HG03457 (cell line): ENCODE measurements around the gene HTR1D.

Experiments used
- ATAC-seq: cut with Tn5 transposase; IDR thresholded peaks from one replicate; pipeline ENCODE4 v1.9.1; 2021; ENCODE audit warnings: moderate number of reproducible peaks; ENCODE audit not compliant: unreplicated experiment

The HTR1D gene

DNA sequence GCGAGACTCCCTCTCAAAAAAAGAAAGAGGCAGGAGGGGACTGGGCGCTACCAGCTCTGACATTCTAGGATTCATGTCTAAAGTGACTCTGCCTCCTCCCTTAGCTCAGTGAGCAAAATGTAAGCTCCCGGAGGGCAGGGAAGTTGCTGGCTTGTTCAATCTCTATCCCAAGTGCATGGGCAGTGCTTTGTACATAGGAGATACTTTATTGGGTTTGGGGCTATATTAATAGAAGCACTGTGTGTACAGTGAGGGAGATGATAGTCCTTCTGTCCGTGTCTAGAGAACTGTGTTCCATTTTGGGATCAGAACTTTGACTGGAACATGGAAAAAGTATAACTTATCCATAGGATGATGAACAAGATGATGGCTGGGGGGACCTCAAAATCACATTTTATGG, 31.9 kb downstream of the HTR1D start:
- no peak for ATAC-seq

DNA sequence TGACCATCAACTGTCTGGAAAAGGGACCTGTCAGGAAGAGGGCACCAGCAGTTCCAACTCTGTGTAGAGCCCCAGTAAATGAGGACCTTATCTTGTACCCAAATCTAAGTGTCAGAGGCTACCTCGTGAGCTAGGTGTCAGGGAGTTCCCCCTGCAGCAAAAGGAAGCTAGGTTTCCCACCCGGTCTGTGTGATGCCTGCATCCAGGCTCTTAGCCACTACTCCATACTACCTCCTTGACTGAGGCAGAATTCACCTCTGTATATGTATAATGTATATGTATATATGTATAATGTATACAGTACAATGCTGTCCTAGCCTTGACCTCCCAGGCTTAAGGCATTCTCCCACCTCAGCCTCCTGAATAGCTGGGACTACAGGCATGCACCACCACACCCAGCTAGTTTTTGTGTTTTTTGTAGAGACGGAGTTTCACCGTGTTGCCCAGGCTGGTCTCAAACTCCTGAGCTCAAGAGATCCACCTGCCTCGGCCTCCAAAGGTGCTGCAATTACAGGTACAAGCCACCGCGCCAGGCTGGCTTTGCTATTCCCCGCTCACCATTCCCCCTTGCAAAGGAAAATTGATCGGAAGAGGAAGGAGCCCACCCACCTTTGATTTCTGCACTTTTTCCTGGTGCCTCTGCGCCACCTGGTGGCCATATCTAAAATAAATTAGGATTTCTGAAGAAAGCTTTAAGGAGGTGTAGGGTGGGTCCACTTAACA, 32.9 kb downstream of the HTR1D start:
- no peak for ATAC-seq

DNA sequence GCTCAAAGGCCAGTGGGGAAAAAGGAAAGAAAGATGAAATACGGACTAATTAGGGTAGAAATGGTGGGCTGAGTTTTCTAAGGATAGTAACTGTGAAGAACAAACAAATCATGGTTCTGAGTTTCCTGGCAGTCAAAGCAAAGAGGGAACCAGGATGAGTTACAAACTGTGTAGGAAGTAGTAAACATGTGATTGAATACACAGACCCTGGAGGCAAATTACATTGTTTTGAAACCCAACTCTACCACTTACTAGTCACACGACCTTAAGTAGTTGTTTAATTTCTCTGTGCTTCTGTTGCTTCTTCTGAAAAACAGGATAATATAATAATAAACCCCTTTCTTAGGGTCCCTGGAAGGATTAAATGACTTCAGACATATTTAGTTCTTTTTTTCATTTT, 37.4 kb downstream of the HTR1D start:
- ATAC-seq: no peak

DNA sequence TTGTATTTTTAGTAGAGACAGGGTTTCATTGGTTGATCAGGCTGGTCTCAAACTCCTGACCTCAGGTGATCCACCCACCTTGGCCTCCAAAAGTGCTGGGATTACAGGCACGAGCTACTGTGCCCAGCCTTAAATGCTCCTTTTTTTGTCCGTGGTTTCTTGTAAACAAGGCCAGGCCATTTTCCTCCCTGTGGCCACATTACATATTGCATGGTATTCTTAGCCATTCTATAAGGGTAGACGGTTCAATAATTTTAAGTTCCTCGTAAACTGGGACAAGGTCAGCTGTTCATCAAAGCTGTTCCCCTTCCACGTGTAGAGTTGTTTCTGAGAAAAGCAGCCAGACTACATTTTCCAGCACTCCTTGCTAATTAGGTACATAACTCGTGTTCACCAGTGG, 38.4 kb downstream of the HTR1D start:
- no peak for ATAC-seq

DNA sequence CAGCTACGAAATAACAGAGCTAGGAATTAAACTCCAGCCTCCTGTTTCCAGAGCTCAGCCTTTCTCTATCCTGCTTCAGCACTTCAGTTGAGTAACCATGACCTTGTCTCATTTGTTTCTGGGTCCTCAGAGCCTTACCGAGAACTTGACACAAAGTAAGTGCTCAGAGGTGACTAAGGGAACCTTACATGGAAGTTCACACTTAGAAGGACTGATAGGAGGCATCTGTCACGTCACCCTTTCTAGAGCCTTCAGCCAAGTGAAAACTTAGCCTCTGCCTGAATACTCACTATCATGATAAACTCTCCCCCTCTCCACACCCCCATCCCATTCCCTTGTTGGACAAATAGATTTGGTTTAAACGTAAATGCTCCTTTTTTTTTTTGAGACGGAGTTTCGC, 38.9 kb downstream of the HTR1D start:
- ATAC-seq: no peak

DNA sequence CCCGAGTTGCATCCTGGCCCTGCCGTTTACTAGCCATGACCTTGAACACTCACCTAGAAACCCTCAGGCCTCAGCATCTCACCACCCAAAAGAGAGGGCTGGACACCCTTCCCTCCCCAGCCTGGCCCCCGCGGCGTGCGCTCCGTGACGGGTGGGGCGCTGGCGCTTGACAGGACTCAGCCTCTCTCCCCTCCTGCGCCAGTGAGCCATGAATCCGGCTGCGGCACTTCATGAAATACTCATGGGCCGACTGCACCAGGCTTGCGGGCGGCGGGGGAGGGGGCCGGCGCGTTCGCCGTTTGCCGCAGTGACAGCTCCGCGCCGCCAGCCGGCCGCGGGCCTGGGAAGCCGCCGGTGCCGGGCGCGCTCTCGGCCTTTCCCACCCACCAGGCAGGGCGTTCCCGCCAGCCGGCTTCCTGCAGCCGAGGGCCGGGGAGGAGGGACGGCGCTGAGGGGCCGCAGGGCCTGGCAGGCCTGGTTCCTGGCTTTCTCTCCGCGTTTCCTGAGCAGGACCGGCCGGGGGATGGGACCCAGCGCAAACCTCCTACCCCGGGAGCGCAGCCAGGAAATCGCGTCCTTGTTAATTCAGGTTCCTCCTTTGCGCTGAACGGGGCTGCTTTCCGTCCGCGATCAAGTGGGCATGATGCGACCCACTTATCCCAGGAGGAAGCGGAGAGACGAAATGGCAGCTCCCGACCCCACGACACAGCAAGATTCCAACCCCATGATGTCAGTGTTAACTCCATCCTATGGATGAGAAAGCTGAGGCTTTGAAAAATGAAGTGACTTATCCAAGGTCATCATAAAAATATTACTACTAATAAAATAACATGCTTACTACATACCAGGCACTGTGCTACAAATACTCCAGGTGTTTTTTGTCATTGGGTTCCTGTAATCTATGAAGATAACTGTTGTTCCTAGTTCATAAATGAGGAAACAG, 39.6 kb downstream of the HTR1D start:
- peak; percentile 70 for ATAC-seq

DNA sequence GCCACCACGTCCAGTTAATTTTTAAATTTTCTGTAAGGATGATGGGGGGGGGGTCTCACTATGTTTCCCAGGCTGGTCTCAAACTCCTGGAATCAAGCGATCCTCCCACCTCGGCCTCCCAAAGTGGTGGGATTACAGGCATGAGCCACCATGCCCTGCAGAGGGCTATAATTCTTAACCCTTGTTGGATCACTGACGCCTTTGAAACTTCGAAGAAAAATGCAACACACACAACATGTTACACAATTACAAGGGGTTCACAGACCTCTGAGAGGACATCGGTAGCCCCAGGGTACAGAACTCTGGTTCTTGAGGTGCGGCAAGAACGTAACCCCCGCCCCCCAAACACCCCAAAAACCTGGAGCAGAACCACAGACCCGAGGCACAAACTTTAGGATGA, 40.3 kb downstream of the HTR1D start:
- ATAC-seq: no peak

DNA sequence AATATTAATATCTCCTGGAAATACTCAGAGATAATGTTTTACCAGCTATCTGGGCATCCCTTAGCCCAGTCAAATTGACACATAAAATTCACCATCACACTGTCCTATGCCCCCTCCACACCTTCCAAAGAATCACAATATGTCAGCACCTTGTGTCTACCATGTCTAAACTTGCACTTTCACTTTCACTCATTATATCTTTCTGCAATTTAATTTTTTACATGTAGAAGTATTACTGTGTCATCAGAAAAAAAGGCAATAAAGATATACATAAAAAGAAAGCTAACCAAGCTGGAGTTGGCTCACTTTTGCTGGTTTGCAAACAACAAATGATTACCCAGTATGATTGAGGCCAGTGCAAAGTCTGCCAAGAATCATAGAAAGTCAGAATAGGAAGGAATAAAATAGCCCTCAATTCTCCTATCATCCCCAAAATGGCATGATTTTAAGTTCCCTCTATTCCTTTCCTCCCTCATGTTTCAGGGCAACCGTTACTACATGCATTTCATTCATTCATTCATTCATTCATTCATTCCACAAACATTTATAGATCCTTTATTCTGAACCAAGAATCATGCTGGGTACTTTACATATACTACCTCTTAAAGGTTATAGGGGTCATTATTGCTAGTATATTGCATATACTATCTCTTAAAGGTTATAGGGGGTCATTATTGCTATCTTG, 42.7 kb downstream of the HTR1D start:
- no peak for ATAC-seq

DNA sequence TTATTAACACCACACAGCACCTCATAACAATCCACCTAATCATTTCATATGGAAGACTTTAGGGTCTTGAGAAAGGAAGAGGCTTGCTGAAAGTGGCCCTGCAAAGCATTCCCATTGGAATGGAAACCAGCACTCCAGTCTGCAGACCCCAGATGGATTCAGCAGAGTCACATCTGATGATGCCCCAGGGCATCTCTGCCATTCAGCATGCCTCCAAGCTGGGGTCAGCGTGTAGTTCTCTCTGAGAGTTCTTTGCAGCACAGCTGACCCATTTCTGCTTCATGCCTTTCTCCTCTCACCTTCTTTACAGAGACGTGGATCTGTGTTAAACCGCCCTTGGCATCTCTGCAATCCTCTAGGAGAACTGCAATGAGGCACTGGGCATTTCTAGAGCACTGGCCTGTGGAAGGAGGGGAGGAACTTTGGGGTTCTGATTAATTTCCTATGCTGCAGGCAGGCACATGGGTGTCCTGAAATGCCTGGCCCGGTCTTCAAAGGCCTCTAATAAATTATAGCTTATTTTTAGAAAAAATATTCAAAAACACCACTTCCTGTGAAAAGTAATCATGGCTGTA, 46.0 kb downstream of the HTR1D start:
- ATAC-seq: no peak

DNA sequence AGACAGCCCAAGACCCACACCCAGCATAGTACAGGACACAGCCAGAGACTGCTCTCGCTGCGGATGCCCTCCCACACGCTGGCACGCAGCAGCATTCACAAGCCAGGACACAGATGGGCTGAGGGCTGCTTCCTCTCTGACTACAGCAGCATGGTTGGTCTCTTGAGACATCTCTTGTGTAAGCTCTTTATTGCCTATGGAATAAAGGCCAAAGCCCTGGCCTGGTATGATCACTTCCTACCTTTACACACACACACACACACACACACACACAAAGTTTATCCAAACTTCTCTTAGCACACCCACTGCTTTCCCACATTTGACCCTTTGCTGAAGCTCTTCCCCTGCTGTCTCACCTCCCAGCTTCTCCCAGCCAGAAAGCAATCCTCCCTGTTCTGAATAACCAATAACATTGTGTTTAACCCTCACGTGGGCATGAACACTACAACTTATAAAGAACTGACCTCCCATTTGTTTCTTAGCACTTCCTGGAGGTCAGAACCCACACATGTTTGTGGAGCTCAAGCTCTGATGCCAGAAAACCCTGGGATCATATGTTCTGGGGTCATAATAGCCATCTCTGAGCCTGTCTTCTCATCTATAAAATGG, 47.5 kb downstream of the HTR1D start:
- no peak for ATAC-seq

DNA sequence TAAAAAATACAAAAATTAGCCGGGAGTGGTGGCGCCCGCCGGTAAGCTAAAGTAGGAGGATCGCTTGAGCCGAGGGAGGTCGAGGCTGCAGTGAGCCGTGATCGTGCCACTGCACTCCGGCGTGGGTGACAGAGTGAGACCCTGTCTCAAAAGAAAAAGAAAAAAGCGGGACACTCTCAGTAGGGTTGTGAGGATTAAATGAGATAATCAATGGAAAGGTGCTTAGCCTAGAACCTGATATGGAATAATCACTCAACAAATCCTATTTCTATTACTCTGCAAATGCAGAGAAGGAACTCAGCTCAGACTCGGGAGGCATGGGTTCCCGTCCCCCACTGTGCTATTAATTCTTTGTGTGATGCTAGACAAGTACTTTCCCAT, 48.1 kb downstream of the HTR1D start:
- no peak for ATAC-seq

DNA sequence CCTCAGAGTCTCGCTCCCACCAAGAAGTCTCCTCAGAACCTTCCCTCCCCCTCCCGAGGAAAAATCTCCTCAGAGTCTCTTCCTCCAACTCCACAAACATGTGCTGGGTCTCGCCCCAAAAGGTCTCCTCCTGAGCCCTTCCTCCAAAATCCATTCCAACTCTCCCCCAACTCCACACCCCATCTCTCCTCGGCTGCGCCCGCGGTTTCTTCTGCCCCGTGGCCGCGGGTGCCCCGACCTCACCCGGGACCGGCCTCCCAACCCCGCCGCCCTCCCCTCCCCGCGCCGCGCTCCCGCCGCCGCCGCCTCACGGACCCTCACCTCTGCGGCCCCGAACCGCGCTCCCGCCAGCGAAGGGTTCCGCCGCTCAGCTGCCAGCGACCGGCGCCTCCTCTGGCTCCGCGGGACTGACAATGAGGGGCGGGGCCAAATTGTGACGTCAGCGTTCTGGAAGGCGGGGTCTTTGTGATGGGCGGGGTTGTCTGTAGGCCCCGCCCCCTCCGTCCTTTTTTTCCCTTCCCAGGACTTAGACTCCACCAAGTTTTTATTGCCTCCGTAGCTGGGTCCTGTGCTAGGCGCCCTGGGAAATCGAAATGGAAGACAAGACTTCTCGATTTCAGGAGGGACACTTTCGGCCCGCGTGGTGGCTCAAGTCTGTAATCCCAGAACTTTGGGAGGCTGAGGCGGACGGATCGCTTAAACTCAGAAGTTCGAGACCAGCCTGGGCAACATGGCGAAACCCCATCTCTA, 48.7 kb downstream of the HTR1D start, which contains the start of gene LUZP1:
Gene LUZP1 (minus strand): TSS at position 412 of the 750 bp plus-strand sequence.
- ATAC-seq: no peak

DNA sequence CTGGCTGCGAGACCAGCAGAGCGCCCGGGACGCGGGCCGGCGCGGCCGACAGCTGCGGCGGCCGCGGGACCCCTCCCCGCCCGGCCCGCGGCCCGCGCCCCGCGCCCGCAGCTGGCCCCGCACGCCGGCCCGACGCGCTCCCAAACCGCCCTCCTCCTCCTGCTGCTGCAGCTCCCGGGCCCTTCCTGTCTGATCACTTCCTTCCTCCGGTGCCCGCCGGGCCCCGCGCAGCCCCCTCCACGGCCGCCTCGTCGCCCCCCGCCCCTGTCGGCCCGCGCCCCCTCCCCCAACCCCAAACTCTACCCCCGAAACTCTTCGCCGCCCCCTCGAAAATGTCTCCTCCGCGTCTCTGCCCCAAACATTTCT, 49.2 kb downstream of the HTR1D start:
- ATAC-seq: no peak

DNA sequence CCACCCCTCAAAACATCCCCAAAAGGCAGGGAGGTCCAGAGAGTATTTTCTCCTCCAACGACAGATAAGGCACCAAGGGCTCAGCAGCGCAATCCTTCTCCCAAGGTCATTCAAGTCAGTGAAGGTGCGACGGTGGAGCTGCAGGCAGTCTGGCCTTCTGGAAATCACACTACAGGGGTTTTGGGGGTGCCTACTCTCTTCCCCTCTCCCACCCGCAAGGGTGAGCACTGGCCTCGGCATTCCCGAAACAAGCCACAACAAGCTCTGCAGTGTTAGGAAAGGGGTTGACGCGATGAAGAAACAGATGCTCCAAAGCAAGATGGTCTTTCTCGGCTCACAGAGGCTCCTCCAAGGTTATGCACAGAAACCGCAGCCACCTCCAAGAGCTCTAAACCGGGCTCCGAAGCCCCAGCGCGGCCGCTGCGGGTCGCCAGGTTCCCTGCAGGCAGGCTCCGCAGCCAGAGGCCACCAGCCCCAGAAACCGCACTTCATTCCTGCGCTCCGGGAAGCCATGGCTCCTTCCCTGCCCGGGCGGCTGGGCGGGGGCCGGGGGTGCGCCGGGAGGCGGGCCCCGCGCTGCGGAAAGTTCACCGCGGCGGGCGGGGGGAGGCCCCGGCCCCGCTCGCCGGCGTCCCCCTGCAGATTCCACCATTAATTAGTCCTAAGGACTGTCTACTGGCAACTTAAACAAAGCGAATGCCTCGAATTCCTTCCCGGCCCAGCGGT, 49.8 kb downstream of the HTR1D start:
- ATAC-seq: no peak

DNA sequence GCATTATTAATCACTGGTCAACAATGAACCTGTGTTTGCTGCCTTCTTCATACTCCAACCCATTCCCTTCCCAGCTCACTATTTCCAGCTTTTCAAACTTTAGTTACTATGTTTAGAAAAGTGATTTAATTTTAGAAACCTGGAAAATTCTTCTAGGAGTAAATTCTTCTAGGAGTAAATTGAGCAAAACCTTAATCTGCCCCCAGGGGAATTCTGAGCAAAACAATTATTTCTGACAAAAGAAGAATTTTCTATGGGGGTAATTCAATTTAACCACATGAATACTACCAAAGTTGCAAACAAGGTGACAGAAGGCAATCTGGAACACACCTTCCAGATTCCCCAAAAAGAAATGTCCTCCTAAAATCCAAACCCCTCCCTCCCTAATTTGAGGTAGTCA, 50.4 kb downstream of the HTR1D start:
- ATAC-seq: no peak

DNA sequence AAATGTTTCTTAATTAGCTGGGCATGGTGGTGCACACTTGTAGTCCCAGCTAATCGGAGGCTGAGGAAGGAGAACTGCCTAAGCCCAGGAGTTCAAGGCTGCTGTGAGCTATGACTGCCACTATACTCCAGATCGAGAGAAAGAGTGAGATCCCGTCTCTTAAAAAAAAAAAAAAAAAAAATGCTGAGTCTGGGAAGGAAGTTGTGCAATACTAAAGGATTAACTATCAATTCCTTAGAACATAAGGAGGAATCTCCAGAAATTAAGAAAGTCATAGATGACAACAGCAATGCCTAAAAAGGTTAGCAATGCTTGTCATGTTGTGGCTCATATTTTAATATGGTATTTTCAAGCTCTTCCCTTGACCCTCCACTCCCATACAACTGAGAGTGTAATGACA, 53.9 kb downstream of the HTR1D start:
- no peak for ATAC-seq

DNA sequence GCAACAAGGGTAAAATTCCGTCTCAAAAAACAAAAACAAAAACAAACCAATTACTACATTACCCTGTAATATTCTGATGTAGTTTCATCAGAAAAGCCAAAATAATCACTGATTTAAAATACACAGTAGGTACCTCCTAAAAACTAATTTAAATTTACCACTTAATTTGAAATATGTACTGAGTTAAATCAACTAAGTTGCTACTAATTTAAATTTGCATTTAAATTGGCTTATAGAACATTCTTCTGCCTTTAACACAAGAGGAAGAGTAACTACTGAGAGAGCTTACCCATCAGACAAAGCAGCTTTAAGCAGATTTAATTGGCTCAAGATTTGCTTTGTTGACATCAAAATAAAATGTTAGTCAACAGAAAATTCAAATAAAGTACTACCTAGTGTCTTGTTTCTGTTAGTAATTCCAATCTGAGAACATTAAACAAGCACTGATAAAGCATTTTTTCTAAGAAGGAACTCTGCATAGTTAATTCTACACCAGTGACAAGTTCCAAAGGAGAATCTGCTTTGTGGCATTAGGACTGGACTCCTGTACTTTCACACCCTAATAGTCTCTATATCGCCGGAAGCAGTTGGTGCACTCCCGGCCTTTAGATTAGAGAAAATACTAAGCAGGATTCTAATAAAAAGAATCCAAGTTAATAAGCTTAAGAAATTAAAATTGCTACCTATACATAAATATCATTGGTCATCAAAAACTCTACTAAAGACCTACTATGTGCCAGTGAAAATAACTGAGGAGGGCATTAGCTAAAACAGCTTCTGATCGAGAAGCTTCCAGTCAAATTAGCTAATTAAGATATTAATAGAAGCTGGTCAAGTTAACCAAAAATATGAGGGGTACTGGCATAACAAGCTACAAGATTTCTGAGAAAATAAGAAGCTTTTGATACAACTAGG, 57.1 kb downstream of the HTR1D start:
- no peak for ATAC-seq

DNA sequence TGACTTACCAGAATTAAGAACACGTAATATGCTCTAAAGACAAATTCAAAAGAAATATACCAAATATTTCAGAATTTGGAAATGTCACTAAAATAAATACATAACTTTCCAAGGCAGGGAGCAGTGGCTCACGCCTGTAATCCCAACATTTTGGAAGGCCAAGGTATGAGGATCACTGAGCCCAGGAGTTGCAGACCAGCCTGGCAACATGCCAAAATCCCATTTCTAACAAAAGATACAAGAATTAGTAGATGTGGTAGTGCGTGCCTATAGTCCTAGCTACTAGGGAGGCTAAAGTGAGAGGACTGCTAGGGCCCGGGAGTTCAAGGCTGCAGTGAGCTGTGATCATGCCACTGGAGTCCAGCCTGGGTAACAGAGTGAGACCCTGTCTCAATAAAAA, 60.4 kb downstream of the HTR1D start:
- ATAC-seq: no peak
